ENCODE data around the gene APBA2.
"Not testable (repeated sequence)": the region's sequence is repeated elsewhere in the genome, so short reads cannot be mapped to it uniquely, and the experiment has no call there.

The APBA2 gene

DNA sequence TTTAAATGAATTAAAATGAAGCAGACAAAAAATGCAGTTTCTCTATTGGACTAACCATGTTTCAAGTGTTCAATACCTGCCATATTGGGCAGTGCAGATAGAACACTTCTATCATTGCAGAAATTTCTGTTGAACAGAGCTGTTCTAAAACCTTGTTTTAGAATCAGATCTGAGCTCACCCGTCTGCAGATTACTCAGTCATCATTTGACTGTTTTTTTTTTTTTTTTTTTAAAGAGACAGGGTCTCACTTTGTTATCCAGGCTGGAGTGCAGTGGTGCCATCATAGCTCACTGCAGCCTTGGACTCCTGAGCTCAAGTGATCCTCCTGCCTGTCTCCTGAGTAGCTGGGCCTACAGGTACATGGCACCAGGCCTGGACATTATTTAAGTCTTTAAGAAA is 128.7 kb downstream of the APBA2 start:
- no peak for DNase-seq
- TF ChIP-seq POLR2A (IDR thresholded peaks at IDR 0.05; ENCODE audit: low read length), result no peak
- no peak for TF ChIP-seq GATA1 (IDR thresholded peaks at IDR 0.05; ENCODE audit: low read depth, low read length)

DNA sequence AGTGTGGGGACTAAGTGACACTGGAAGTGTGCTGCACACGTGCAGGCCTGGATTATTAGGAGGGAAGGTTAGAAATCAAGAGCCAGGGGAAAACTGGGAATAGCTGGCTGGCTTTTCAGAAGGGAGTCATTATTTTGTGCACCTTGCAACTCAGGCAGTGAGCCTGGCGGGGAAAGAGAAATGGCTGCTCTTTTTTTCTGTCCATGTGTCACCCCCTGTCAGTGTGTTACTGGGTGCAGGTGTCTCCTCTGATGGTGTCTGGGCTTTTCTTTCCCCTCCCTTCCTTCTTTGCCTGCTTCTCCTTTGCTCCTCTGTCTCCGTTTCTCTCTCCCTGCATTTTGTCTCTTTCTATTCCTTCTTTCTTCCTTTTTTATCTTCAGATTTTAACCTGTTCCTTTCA is 130.7 kb downstream of the APBA2 start:
- no peak for DNase-seq

DNA sequence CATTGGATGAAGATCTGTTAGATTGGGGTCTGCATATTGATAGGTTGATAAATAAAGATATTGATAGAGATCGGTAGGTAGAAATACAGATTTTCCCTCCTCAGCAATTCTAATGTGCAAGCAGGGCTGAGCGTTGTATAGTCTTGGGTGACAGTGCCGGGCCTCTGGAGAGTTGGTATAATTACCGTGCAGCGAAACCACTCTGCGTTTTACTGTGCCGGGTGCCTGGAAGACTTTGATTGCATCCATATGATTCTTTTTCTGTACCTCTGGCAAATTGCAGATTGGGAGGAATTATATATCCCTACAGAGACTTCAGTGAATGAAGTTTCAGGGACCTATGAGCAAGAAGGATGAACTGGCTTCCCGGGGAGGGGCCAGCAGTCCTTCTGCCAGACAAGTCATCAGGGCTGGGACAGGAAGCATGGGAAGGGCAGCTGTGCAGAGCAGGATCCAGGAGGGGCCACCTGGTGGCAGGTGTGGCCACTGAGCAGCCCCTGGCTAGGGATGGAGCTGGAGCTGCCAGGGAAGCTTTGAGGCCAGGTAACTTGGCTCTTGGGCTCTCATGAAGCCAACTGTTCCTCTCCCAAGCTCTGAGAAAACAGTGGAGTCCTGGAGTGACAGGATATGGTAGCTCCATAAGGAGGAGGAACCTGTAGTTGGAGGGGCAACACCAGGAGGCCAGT is 132.5 kb downstream of the APBA2 start:
- DNase-seq, result no peak
- TF ChIP-seq GATA1 (IDR thresholded peaks at IDR 0.05; ENCODE audit: low read depth, low read length) (no peak), POLR2A (IDR thresholded peaks at IDR 0.05; ENCODE audit: low read length) (no peak)

More for the DNA sequence above, 130.7 kb downstream of the APBA2 start:
- TF ChIP-seq GATA1 (IDR thresholded peaks at IDR 0.05; ENCODE audit: low read depth, low read length) (no peak), POLR2A (IDR thresholded peaks at IDR 0.05; ENCODE audit: low read length) (no peak)

DNA sequence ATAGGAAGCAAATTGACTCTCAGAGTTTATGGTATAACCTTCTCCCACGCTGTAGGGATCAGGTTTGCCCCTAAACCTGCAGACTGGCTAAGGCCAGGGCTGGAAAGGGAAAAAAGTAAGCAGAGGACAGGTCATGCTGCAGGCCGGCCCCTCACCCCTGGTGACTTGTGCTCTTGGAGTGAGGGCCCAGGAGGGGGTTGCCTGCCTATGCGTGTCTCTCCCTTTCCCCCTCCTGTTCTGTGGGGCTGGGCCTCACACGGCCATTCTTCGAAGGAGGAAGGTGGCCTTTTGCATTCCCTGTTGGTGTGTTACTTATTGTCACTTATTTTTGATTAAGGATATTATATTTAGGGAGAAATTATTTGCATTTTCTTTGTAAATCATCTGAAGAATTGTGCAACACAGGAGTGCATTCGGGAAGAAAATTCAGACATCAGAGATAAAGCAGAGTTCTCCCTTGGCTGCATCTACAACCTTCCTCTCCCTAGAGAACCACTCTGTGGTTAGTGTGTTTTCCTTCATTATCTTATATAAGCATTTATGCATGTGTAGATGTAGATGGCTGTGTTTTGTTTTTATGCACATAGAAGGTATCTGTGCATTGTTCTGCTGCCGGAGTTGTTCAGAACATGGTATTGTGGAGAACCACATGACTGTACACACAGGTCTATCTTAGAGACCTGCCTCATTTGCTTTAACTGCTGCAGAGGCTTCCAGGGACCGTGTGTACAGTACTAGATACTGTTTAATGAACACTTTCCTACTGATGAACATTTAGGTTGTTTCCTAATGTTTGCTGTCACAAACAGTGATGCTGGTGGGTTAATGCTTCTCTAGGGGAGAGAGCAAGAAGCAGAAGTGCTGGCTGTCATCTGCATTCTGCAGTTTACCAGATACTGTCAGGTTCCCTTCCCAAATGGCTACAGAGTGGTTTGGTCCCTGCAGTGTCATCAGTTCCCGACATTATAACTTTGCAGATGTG is 133.5 kb downstream of the APBA2 start:
- DNase-seq, result no peak
- no peak for TF ChIP-seq GATA1 (IDR thresholded peaks at IDR 0.05; ENCODE audit: low read depth, low read length)
- TF ChIP-seq POLR2A (IDR thresholded peaks at IDR 0.05; ENCODE audit: low read length), result no peak

GRCh38 chr15:29021857-29022256 is 136.1 kb downstream of the APBA2 start:
- DNase-seq, result no peak
- TF ChIP-seq POLR2A (IDR thresholded peaks at IDR 0.05; ENCODE audit: low read length) (no peak), GATA1 (IDR thresholded peaks at IDR 0.05; ENCODE audit: low read depth, low read length) (no peak)

DNA sequence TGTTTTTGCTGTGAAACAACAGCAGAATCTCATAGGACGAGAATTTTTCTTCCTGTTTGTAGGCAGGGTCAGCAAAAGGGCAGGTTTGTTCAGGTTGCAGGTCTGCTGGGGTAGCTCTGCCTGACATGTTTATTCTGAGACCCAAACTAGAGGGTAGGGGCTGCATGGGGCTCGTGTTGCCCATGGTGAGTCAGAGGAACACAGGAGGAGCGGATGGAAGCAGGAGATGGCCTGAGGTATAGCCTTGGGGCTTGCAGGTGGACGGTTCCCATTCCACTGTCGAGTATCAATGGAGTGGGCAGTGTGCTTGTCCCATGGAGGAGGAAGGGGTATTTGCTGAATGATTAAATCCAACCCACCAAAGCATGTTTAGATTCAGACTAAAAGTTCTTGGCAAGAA is 138.9 kb downstream of the APBA2 start:
- TF ChIP-seq GATA1 (IDR thresholded peaks at IDR 0.05; ENCODE audit: low read depth, low read length), result no peak
- TF ChIP-seq POLR2A (IDR thresholded peaks at IDR 0.05; ENCODE audit: low read length), result no peak
- DNase-seq, result no peak

GRCh38 chr15:29025411-29025810 is 139.6 kb downstream of the APBA2 start:
- DNase-seq, result not testable (repeated sequence)

GRCh38 chr15:29028158-29028557 is 142.4 kb downstream of the APBA2 start:
- not testable (repeated sequence) for DNase-seq

- DNase-seq, result no peak
- TF ChIP-seq POLR2A (IDR thresholded peaks at IDR 0.05; ENCODE audit: low read length) (no peak), GATA1 (IDR thresholded peaks at IDR 0.05; ENCODE audit: low read depth, low read length) (no peak)
These were observed 143.9 kb downstream of the APBA2 start for GRCh38 chr15:29029651-29030195.

DNA sequence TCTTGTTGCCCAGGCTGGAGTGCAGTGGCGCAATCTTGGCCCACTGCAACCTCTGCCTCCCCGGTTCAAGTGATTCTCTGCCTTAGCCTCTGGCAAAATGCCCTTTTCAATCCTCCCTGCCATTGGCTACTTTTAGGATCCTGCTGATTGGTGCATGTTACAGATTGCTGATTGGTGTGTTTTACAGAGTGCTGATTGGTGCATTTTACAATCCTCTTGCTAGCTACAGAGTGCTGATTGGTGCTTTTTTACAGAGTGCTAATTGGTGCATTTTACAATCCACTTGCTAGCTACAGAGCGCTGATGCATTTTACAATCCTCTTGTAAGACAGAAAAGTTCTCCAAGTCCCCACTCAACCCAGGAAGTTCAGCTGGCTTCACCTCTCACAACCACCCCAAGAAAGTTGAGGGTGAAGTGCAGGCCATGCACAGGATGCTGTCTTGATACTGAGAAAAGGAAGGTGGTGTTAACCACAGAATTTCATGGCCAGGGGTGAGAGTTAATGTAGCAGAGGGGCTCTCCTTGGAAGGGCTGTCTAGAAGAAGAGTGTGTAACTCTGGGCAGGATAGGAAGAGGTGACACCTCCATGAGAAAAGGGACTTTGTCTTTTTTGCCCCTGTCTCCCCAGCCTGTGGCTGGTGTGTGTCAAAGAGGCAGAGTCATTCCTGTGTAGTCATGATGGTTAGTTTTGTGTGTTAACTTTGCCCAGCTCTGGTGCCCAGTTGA is 145.9 kb downstream of the APBA2 start:
- no peak for TF ChIP-seq POLR2A (IDR thresholded peaks at IDR 0.05; ENCODE audit: low read length)
- no peak for TF ChIP-seq GATA1 (IDR thresholded peaks at IDR 0.05; ENCODE audit: low read depth, low read length)
- no peak for DNase-seq

- DNase-seq, result no peak
- TF ChIP-seq GATA1 (IDR thresholded peaks at IDR 0.05; ENCODE audit: low read depth, low read length), result no peak
- TF ChIP-seq POLR2A (IDR thresholded peaks at IDR 0.05; ENCODE audit: low read length), result no peak
These were observed 146.5 kb downstream of the APBA2 start for GRCh38 chr15:29032229-29032625.

DNA sequence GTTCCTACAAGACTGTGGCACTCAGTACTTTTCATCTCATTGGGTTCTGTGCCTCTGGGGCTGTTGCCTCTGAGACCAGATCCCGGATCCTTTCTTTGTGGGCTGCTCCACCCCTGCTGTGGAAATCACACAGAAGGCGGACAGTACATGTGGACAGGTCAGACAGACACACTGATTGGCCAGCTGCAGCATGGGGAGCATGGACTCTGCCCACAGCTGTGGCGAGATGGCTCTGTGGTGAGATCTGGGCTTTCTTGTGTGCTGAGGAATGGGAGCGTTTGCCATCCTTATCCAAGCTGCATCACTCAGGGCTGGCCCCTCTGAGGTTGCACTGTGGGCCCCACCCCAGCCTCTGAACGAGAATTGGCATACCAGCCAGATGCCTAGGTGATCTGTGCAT is 147.0 kb downstream of the APBA2 start:
- TF ChIP-seq GATA1 (IDR thresholded peaks at IDR 0.05; ENCODE audit: low read depth, low read length) (no peak), POLR2A (IDR thresholded peaks at IDR 0.05; ENCODE audit: low read length) (no peak)
- no peak for DNase-seq

DNA sequence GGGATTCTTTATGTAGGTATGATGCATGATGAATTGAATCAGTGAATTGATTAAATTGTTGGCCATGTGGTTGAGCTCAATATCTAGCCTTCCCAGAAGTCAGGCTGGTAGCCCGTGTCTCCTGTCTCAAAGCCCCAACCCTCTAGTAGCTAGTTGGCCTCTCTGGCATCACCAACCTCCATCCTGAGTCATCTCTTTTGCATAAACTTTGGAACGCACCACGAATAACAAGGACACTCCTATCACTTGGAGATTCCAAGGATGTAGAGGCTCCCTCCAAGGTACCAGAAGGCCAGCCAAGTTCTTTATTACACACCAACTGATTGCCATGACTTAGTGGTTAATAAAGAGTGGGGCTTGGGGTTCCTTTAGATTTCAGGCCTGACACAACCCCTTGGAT is 148.4 kb downstream of the APBA2 start:
- no peak for DNase-seq
- TF ChIP-seq GATA1 (IDR thresholded peaks at IDR 0.05; ENCODE audit: low read depth, low read length) (no peak), POLR2A (IDR thresholded peaks at IDR 0.05; ENCODE audit: low read length) (no peak)
